Measurements from ENCODE around the gene ARL8B.

DNA sequence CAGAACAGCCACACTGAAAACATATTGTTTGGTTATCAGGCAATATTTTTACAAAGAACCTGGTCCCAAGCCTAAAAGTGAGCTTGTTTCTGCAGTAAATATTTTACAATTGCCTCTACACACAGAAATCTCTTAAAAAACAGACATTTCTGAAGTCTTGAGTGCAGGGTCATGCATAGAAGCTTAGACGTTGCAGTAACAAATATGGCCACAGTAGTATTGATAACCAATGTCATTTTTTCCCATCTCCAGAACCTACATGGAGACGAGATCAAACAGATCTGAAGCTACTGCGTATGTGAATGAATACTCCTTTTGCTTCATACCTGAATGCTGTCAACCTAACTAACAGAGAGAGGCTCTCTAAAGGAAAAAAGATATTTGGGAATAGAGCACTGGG lies 19.6 kb upstream of the ARL8B start:
- no peak for TF ChIP-seq EZH2 (IDR thresholded peaks at IDR 0.05; ENCODE audit: low read length)
- TF ChIP-seq, protein P1, sequence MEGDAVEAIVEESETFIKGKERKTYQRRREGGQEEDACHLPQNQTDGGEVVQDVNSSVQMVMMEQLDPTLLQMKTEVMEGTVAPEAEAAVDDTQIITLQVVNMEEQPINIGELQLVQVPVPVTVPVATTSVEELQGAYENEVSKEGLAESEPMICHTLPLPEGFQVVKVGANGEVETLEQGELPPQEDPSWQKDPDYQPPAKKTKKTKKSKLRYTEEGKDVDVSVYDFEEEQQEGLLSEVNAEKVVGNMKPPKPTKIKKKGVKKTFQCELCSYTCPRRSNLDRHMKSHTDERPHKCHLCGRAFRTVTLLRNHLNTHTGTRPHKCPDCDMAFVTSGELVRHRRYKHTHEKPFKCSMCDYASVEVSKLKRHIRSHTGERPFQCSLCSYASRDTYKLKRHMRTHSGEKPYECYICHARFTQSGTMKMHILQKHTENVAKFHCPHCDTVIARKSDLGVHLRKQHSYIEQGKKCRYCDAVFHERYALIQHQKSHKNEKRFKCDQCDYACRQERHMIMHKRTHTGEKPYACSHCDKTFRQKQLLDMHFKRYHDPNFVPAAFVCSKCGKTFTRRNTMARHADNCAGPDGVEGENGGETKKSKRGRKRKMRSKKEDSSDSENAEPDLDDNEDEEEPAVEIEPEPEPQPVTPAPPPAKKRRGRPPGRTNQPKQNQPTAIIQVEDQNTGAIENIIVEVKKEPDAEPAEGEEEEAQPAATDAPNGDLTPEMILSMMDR (optimal IDR thresholded peaks at IDR 0.05 in 1 of 3, IDR thresholded peaks at IDR 0.05 in 1 of 3, conservative IDR thresholded peaks at IDR 0.05 in 1 of 3; ENCODE audit: extremely low read depth in 1 of 3, insufficient read depth in 2 of 3, low read length in 3 of 3): no peak

All from keratinocyte (primary cell).